Measurements from ENCODE around the gene LELP1. TPM values are rescaled to one million over a fixed set of nuclear protein-coding genes. Genes with fewer than 3 reads are reported as not detected.

LELP1 gene
- total and polyA plus RNA-seq, 9 of the 15 experiments (the other 6 are each of a cell fraction or from before 2014, with no cell fraction given): not detected

DNA sequence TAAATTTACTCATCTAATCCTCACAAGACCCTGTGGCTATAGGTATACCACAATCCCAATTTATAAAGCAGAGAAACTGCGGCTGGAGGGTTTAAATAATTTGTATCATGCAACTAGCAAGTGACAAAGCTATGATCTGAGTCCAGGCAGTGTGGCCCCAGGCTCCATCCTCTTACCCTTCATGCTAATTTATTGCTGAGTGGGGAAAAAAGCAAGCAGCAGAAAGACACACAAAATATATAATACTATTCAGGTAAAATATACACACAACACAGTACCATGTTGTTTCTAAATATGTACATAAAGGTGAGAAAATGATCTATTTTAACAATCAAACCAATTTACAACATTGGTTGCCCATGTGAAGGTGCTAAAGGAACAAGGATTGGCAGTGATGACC is 38.9 kb downstream of the LELP1 start:
- peaks cover 0 to 11% of the 10 kb centered on the region in 2 experiments; a peak in 2 of 5 replicates for H3K27me3 ChIP-seq (ENCODE audit: control insufficient read depth in 2 of 2, insufficient read depth in 2 of 2, low read length in 2 of 2)
- no peak overlapping the region for H3K4me3 ChIP-seq
- no peak overlapping the region for H3K4me2 ChIP-seq (ENCODE audit: insufficient read depth, low read length)
- in situ Hi-C loops (cut with MboI): no loop called here
- no peak overlapping the region for H3K27ac ChIP-seq (ENCODE audit: extremely low read depth, low read depth, low read length)
- no peaks in the 10 kb centered on the region for H3K9me1 ChIP-seq (ENCODE audit: control insufficient read depth, insufficient read depth, low read length)
- BruUV-seq (replicated peaks): no TSS peak
- H2AFZ ChIP-seq (ENCODE audit: low read depth, low read length): no peak overlapping the region
- ATAC-seq (no peak), DNase-seq (ENCODE audit: extremely low read depth in 1 of 4, low spot score in 3 of 4) (no peak), FAIRE-seq (no peak)
- H3K9ac ChIP-seq (ENCODE audit: insufficient read depth in 1 of 2, low read depth in 2 of 2, low read length in 2 of 2): no peak overlapping the region
- intact Hi-C loops (cut with micrococcal nuclease): no loop called here
- no peaks in the 10 kb centered on the region; a peak in 1 of 5 replicates for H3K4me1 ChIP-seq (replicated peaks in 1 of 2; ENCODE audit: control insufficient read depth in 2 of 2, insufficient read depth in 2 of 2, low read length in 2 of 2)
- no peaks in the 10 kb centered on the region for H3K79me2 ChIP-seq (ENCODE audit: control insufficient read depth, insufficient read depth, low read length)
- H3K9me3 ChIP-seq (replicated peaks; ENCODE audit: control insufficient read depth, insufficient read depth, low read depth, low read length): no peaks in the 10 kb centered on the region
- TF ChIP-seq ZNF316 (IDR thresholded peaks at IDR 0.05): peak; percentile 60
- peak; percentile 30; the same call in 1 of the 2 replicates for TF ChIP-seq MAFF (IDR thresholded peaks at IDR 0.05; ENCODE audit: low read length)
- TF ChIP-seq ZNF121 (CRISPR knock-in tag; conservative IDR thresholded peaks at IDR 0.05): no peak
- TF ChIP-seq GABPB1 (CRISPR knock-in tag; IDR thresholded peaks at IDR 0.05): no peak
- no peak for TF ChIP-seq BRD4 (IDR thresholded peaks at IDR 0.05)
- peak; percentile 21; the same call in 1 of the 2 replicates for TF ChIP-seq MAFG (tag; conservative IDR thresholded peaks at IDR 0.05)
- peak; percentile 42; the same call in 1 of the 2 replicates for TF ChIP-seq C11orf30 (IDR thresholded peaks at IDR 0.05; ENCODE audit: low read depth)
- TF ChIP-seq MAFK (IDR thresholded peaks at IDR 0.05; ENCODE audit: low read length): peak; percentile 20; the same call in 1 of the 2 replicates
- 0% methylated on average over 1 of the region's 1 CpG for WGBS (ENCODE audit: insufficient coverage, low coverage, missing lambda C conversion rate)
- H3K36me3 ChIP-seq (ENCODE audit: control insufficient read depth, insufficient read depth, low read length): no peaks in the 10 kb centered on the region
- no peaks in the 10 kb centered on the region for H4K20me1 ChIP-seq (replicated peaks; ENCODE audit: control insufficient read depth, insufficient read depth, low read length)
- CTCF ChIA-PET (ENCODE audit: low intra/inter-chr PET ratio): no interaction called here
- POLR2A ChIA-PET: no interaction called here

DNA sequence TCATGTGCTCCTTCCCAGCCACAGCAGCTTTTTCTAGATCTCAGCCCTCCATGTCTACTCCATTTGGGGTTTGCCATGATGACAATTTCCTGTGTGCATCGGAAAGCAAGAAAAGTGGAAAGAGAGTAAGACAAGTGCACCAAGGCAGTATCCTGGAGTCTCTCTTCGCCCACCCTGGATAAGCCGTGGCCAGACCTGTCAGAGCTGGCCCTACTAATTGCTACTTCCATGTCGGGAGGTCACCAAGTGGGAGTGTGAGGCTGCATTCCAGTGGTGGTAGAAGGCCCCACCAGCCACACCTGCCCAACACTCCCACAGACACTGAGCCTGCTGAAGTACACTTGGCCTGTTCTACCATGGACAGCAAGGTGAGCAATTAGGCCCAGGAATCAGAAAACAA is 42.2 kb downstream of the LELP1 start:
- ChIA-PET CTCF (ENCODE audit: low intra/inter-chr PET ratio) (no interaction called here), POLR2A (no interaction called here)
- no TSS peak for BruUV-seq (replicated peaks)
- Histone ChIP-seq H3K9me1 (ENCODE audit: control insufficient read depth, insufficient read depth, low read length) (no peaks in the 10 kb centered on the region), H3K27me3 (ENCODE audit: control insufficient read depth in 2 of 2, insufficient read depth in 2 of 2, low read length in 2 of 2) (peaks cover under 1 to 6% of the 10 kb centered on the region in 2 experiments; a peak in 3 of 5 replicates), H3K4me2 (ENCODE audit: insufficient read depth, low read length) (no peak overlapping the region), H3K9me3 (replicated peaks; ENCODE audit: control insufficient read depth, insufficient read depth, low read depth, low read length) (no peaks in the 10 kb centered on the region), H2AFZ (ENCODE audit: low read depth, low read length) (no peak overlapping the region), H3K27ac (ENCODE audit: extremely low read depth, low read depth, low read length) (no peak overlapping the region), H3K9ac (ENCODE audit: insufficient read depth in 1 of 2, low read depth in 2 of 2, low read length in 2 of 2) (no peak overlapping the region), H3K36me3 (ENCODE audit: control insufficient read depth, insufficient read depth, low read length) (no peaks in the 10 kb centered on the region), H4K20me1 (replicated peaks; ENCODE audit: control insufficient read depth, insufficient read depth, low read length) (no peaks in the 10 kb centered on the region), H3K4me1 (replicated peaks in 1 of 2; ENCODE audit: control insufficient read depth in 2 of 2, insufficient read depth in 2 of 2, low read length in 2 of 2) (no peaks in the 10 kb centered on the region), H3K79me2 (ENCODE audit: control insufficient read depth, insufficient read depth, low read length) (no peaks in the 10 kb centered on the region), H3K4me3 (no peak overlapping the region)
- intact Hi-C loops (cut with micrococcal nuclease): no loop called here
- FAIRE-seq: no peak
- DNase-seq (ENCODE audit: extremely low read depth in 1 of 4, low spot score in 3 of 4): no peak
- WGBS (ENCODE audit: insufficient coverage, low coverage, missing lambda C conversion rate): 3% methylated on average over 4 of the region's 4 CpGs
- ATAC-seq: no peak
- in situ Hi-C loops (cut with MboI): no loop called here
- TF ChIP-seq BHLHE40 (IDR thresholded peaks at IDR 0.05; ENCODE audit: low read length) (no peak), BRF1 (IDR thresholded peaks at IDR 0.05; ENCODE audit: borderline replicate concordance, extremely low read depth, insufficient read length) (no peak), TEAD2 (tag; IDR thresholded peaks at IDR 0.05) (no peak), MAFG (tag; conservative IDR thresholded peaks at IDR 0.05) (no peak), ZKSCAN3 (CRISPR knock-in tag; IDR thresholded peaks at IDR 0.05) (no peak), NCOA4 (IDR thresholded peaks at IDR 0.05; ENCODE audit: partially characterized antibody) (no peak)
- TF ChIP-seq, protein P1, sequence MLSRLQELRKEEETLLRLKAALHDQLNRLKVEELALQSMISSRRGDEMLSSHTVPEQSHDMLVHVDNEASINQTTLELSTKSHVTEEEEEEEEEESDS (CRISPR knock-in tag; IDR thresholded peaks at IDR 0.05): no peak
- TF ChIP-seq, protein P2, sequence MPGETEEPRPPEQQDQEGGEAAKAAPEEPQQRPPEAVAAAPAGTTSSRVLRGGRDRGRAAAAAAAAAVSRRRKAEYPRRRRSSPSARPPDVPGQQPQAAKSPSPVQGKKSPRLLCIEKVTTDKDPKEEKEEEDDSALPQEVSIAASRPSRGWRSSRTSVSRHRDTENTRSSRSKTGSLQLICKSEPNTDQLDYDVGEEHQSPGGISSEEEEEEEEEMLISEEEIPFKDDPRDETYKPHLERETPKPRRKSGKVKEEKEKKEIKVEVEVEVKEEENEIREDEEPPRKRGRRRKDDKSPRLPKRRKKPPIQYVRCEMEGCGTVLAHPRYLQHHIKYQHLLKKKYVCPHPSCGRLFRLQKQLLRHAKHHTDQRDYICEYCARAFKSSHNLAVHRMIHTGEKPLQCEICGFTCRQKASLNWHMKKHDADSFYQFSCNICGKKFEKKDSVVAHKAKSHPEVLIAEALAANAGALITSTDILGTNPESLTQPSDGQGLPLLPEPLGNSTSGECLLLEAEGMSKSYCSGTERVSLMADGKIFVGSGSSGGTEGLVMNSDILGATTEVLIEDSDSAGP (CRISPR knock-in tag; IDR thresholded peaks at IDR 0.05): no peak
- TF ChIP-seq, protein P3, sequence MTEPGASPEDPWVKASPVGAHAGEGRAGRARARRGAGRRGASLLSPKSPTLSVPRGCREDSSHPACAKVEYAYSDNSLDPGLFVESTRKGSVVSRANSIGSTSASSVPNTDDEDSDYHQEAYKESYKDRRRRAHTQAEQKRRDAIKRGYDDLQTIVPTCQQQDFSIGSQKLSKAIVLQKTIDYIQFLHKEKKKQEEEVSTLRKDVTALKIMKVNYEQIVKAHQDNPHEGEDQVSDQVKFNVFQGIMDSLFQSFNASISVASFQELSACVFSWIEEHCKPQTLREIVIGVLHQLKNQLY (CRISPR knock-in tag; conservative IDR thresholded peaks at IDR 0.05): no peak
